Measurements from ENCODE around the gene RPS15A.
"Not testable (repeated sequence)": the region's sequence is repeated elsewhere in the genome, so short reads cannot be mapped to it uniquely, and the experiment has no call there.

RPS15A gene

DNA sequence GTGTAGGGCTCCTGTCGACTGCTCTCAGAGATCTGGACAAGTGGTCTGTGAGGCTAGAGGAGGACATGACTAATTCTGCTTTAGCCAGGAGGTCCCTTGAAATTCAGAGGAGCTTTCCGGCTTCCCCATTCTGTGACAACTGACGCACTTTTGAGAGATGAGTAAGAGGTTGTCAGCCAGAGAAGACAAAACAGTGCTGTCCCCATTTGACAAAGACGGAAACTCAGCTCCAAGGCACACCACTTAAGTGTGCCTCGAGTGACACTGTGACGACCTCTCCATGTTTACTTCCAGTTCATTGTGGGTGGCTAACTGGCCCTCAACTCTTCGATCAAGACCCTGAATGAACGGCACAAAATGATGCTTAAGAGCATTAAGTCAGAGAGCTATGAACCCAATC lies 47.3 kb downstream of the RPS15A start:
- not testable (repeated sequence) for DNase-seq (ENCODE audit: low read depth)

GRCh38 chr16:18740027-18740426 lies 50.1 kb downstream of the RPS15A start:
- DNase-seq (ENCODE audit: low read depth), result not testable (repeated sequence)

GRCh38 chr16:18738768-18739167 lies 51.4 kb downstream of the RPS15A start:
- not testable (repeated sequence) for DNase-seq (ENCODE audit: low read depth)

DNA sequence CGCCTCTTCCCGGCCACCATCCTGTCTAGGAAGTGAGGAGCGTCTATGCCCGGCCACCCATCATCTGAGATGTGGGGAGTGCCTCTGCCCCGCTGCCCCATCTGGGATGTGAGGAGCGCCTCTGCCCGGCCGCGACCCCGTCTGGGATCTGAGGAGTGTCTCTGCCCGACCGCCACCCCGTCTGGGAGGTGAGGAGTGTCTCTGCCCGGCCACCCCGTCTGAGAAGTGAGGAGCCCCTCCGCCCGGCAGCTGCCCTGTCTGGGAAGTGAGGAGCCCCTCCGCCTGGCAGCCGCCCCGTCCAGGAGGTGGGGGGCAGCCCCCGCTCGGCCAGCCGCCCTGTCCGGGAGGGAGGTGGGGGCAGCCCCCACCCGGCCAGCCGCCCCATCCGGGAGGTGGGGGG lies 55.9 kb downstream of the RPS15A start:
- DNase-seq (ENCODE audit: low read depth), result not testable (repeated sequence)
